BLaER1 treated with 17β-estradiol and CSF1 and Interleukin-3, amounts not matched to agents 10 nM and 100 nM (cell line): ENCODE results near the gene PCDH15.

Experiments used
- H3K27ac ChIP-seq, 11 experiments: shearing (Covaris generic); formaldehyde crosslinking; 2 replicates each; pipeline ENCODE4 v1.8.1; 2022
- H3K27me3 ChIP-seq, 11 experiments: shearing (Covaris generic); formaldehyde crosslinking; 2 replicates each; pipeline ENCODE4 v1.8.1; 2022
- H3K36me3 ChIP-seq, 11 experiments: shearing (Covaris generic); formaldehyde crosslinking; 2 replicates each; pipeline ENCODE4 v1.8.1; 2022
- H3K4me1 ChIP-seq, 10 experiments: shearing (Covaris generic); formaldehyde crosslinking; 2 replicates each; pipeline ENCODE4 v1.8.1; 2022
- H3K4me2 ChIP-seq, 11 experiments: shearing (Covaris generic); formaldehyde crosslinking; 2 replicates each; pipeline ENCODE4 v1.8.1; 2022
- H3K4me3 ChIP-seq, 10 experiments: shearing (Covaris generic); formaldehyde crosslinking; 2 replicates each; pipeline ENCODE4 v1.8.1; 2022
- H3K9ac ChIP-seq, 11 experiments: shearing (Covaris generic); formaldehyde crosslinking; 2 replicates each; pipeline ENCODE4 v1.8.1; 2022
- H3K9me3 ChIP-seq, 11 experiments: shearing (Covaris generic); formaldehyde crosslinking; replicated peaks in 1 of 11; 2 replicates each; pipeline ENCODE4 v1.8.1; 2022
- H4K20me1 ChIP-seq, 11 experiments: shearing (Covaris generic); formaldehyde crosslinking; 2 replicates each; pipeline ENCODE4 v1.8.1; 2022
- Cebpa-rat ChIP-seq, 11 experiments: shearing (Covaris generic); IDR thresholded peaks; 2 replicates each; pipeline ENCODE4 v1.8.1; 2022

PCDH15 gene

GRCh38 chr10:53918755-53919154 lies 882.3 kb downstream of the PCDH15 start:
- Histone ChIP-seq H3K9me3 (peaks cover 0 to 2% (median under 1%) of the 10 kb centered on the region in 11 experiments; a peak in 10 of 22 replicates), H3K27ac (no peak overlapping the region), H4K20me1 (no peaks in the 10 kb centered on the region), H3K4me2 (no peak overlapping the region), H3K4me1 (no peaks in the 10 kb centered on the region), H3K4me3 (no peak overlapping the region), H3K9ac (no peak overlapping the region), H3K36me3 (no peaks in the 10 kb centered on the region), H3K27me3 (no peaks in the 10 kb centered on the region)
- TF ChIP-seq Cebpa-rat (IDR thresholded peaks at IDR 0.05): no peak

GRCh38 chr10:53909791-53910190 lies 891.2 kb downstream of the PCDH15 start:
- H3K27me3 ChIP-seq: no peaks in the 10 kb centered on the region
- H3K9ac ChIP-seq: no peak overlapping the region
- TF ChIP-seq Cebpa-rat (IDR thresholded peaks at IDR 0.05): no peak
- H3K9me3 ChIP-seq: peaks cover 0 to 4% (median 0%) of the 10 kb centered on the region in 11 experiments; a peak in 2 of 22 replicates
- no peak overlapping the region for H3K4me3 ChIP-seq
- H3K36me3 ChIP-seq: no peaks in the 10 kb centered on the region
- no peaks in the 10 kb centered on the region for H3K4me1 ChIP-seq
- no peaks in the 10 kb centered on the region for H4K20me1 ChIP-seq
- H3K4me2 ChIP-seq: no peak overlapping the region
- no peak overlapping the region for H3K27ac ChIP-seq

GRCh38 chr10:53904506-53905241 lies 896.4 kb downstream of the PCDH15 start:
- Histone ChIP-seq H3K27ac (no peak overlapping the region), H3K4me2 (no peak overlapping the region)

GRCh38 chr10:53903756-53904155 lies 897.3 kb downstream of the PCDH15 start:
- Histone ChIP-seq H3K4me1 (peaks cover 0 to 19% (median 13%) of the 10 kb centered on the region in 10 experiments; a peak in 14 of 20 replicates), H3K9ac (no peak overlapping the region), H3K27ac (no peak overlapping the region), H3K9me3 (no peaks in the 10 kb centered on the region), H3K27me3 (no peaks in the 10 kb centered on the region), H3K4me2 (no peak overlapping the region), H4K20me1 (no peaks in the 10 kb centered on the region), H3K36me3 (no peaks in the 10 kb centered on the region), H3K4me3 (no peak overlapping the region)
- no peak for TF ChIP-seq Cebpa-rat (IDR thresholded peaks at IDR 0.05)

More at GRCh38 chr10:53904506-53905241, 896.4 kb downstream of the PCDH15 start:
- H3K27me3 ChIP-seq: no peaks in the 10 kb centered on the region
- TF ChIP-seq Cebpa-rat (IDR thresholded peaks at IDR 0.05): no peak
- H3K36me3 ChIP-seq: no peaks in the 10 kb centered on the region
- H3K4me3 ChIP-seq: no peak overlapping the region
- no peaks in the 10 kb centered on the region for H4K20me1 ChIP-seq
- peaks cover 0 to 1% (median 0%) of the 10 kb centered on the region in 11 experiments; a peak in 1 of 22 replicates for H3K9me3 ChIP-seq
- peaks cover 0 to 11% (median 7%) of the 10 kb centered on the region in 10 experiments; a peak in 14 of 20 replicates for H3K4me1 ChIP-seq
- H3K9ac ChIP-seq: no peak overlapping the region

- Histone ChIP-seq H3K36me3 (no peaks in the 10 kb centered on the region), H3K27me3 (no peaks in the 10 kb centered on the region), H3K4me1 (peaks cover 0 to 23% (median 15%) of the 10 kb centered on the region in 10 experiments; a peak in 15 of 20 replicates), H4K20me1 (no peaks in the 10 kb centered on the region), H3K4me2 (peak overlapping the region in 10 of 11 experiments; percentile 0 to 66 (median 48); a peak in 14 of 22 replicates), H3K27ac (peak overlapping the region in 8 of 11 experiments; percentile 4 to 68 (median 62); a peak in 15 of 22 replicates), H3K9me3 (no peaks in the 10 kb centered on the region), H3K9ac (peak overlapping the region in 2 of 11 experiments; percentile 10 to 27; a peak in 4 of 22 replicates), H3K4me3 (no peak overlapping the region)
- TF ChIP-seq Cebpa-rat (IDR thresholded peaks at IDR 0.05): peak in 3 of 11 experiments; percentile 37 to 71 (median 68); a peak in 5 of 22 replicates
Observed at GRCh38 chr10:53899463-53900160, 901.4 kb downstream of the PCDH15 start.

GRCh38 chr10:53898532-53898931 lies 902.5 kb downstream of the PCDH15 start:
- Histone ChIP-seq H3K27me3 (no peaks in the 10 kb centered on the region), H3K9me3 (no peaks in the 10 kb centered on the region), H3K4me2 (peak overlapping the region in 1 of 11 experiments; percentile 59; a peak in 1 of 22 replicates), H4K20me1 (no peaks in the 10 kb centered on the region), H3K36me3 (no peaks in the 10 kb centered on the region), H3K4me1 (peaks cover 0 to 23% (median 15%) of the 10 kb centered on the region in 10 experiments; a peak in 15 of 20 replicates), H3K4me3 (no peak overlapping the region), H3K27ac (peak overlapping the region in 6 of 11 experiments; percentile 6 to 67 (median 25); a peak in 4 of 22 replicates), H3K9ac (no peak overlapping the region)
- TF ChIP-seq Cebpa-rat (IDR thresholded peaks at IDR 0.05): no peak

GRCh38 chr10:53894145-53894544 lies 906.9 kb downstream of the PCDH15 start:
- no peaks in the 10 kb centered on the region for H4K20me1 ChIP-seq
- TF ChIP-seq Cebpa-rat (IDR thresholded peaks at IDR 0.05): no peak
- no peak overlapping the region for H3K9ac ChIP-seq
- H3K4me1 ChIP-seq: peaks cover 0 to 8% (median 3%) of the 10 kb centered on the region in 10 experiments; a peak in 8 of 20 replicates
- no peak overlapping the region for H3K4me3 ChIP-seq
- no peaks in the 10 kb centered on the region for H3K9me3 ChIP-seq
- no peaks in the 10 kb centered on the region for H3K27me3 ChIP-seq
- H3K36me3 ChIP-seq: no peaks in the 10 kb centered on the region
- no peak overlapping the region for H3K4me2 ChIP-seq
- no peak overlapping the region for H3K27ac ChIP-seq

- H3K4me2 ChIP-seq: no peak overlapping the region
- no peak overlapping the region for H3K27ac ChIP-seq
- H3K36me3 ChIP-seq: no peaks in the 10 kb centered on the region
- no peak overlapping the region for H3K9ac ChIP-seq
- H3K27me3 ChIP-seq: no peaks in the 10 kb centered on the region
- no peak for TF ChIP-seq Cebpa-rat (IDR thresholded peaks at IDR 0.05)
- H3K9me3 ChIP-seq: no peaks in the 10 kb centered on the region
- no peaks in the 10 kb centered on the region for H4K20me1 ChIP-seq
- H3K4me3 ChIP-seq: no peak overlapping the region
- no peaks in the 10 kb centered on the region for H3K4me1 ChIP-seq
Observed at GRCh38 chr10:53893061-53893460, 908.0 kb downstream of the PCDH15 start.
